B cell (primary cell): Measurements from ENCODE around the gene SRGAP2.
"Not testable (repeated sequence)": the region's sequence is repeated elsewhere in the genome, so short reads cannot be mapped to it uniquely, and the experiment has no call there.

ENCODE experiments used
- EZH2 ChIP-seq: IDR thresholded peaks from 2 replicates; pipeline ENCODE4 v1.6.1; 2012; ENCODE audit warnings: borderline replicate concordance, low read depth, mild to moderate bottlenecking, moderate library complexity, low read length; ENCODE audit not compliant: insufficient read depth, poor library complexity, severe bottlenecking
- TF ChIP-seq, protein P1 (sequence below): fragments of 200-600 bp; IDR thresholded peaks from one replicate; pipeline ENCODE4 v1.8.0; 2022; ENCODE audit warnings: antibody characterized with exemption, mild to moderate bottlenecking

DNA sequence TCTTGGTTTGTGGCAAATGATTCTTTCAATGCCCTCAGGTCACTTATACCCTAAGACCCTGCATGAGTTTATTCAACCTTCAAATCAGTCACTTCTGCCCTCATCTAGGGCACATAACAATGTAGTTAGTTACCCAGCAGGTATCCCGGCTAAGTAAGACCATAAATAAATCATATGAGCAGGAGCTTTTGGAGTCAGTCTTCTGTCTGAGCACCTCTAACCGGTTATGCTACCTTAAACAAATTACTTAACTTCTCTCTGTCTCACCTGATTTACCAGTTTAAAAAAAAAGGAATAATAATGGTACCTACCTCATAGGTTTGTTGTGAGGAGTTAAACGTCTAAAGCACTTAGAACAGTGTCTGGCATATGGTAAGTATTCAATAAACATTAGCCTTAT lies 17.6 kb upstream of the SRGAP2 start:
- TF ChIP-seq, protein P1, sequence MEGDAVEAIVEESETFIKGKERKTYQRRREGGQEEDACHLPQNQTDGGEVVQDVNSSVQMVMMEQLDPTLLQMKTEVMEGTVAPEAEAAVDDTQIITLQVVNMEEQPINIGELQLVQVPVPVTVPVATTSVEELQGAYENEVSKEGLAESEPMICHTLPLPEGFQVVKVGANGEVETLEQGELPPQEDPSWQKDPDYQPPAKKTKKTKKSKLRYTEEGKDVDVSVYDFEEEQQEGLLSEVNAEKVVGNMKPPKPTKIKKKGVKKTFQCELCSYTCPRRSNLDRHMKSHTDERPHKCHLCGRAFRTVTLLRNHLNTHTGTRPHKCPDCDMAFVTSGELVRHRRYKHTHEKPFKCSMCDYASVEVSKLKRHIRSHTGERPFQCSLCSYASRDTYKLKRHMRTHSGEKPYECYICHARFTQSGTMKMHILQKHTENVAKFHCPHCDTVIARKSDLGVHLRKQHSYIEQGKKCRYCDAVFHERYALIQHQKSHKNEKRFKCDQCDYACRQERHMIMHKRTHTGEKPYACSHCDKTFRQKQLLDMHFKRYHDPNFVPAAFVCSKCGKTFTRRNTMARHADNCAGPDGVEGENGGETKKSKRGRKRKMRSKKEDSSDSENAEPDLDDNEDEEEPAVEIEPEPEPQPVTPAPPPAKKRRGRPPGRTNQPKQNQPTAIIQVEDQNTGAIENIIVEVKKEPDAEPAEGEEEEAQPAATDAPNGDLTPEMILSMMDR = not testable (repeated sequence)
- TF ChIP-seq EZH2 = not testable (repeated sequence)
